GM12801 (cell line): Measurements from ENCODE around the gene DTX3.

ENCODE experiments used
- TF ChIP-seq, protein P1 (sequence below): IDR thresholded peaks from one replicate; pipeline ENCODE4 v1.5.1; 2011; ENCODE audit warnings: control low read depth; ENCODE audit not compliant: insufficient read length; ENCODE audit errors: extremely low read depth

The DTX3 gene, protein sequence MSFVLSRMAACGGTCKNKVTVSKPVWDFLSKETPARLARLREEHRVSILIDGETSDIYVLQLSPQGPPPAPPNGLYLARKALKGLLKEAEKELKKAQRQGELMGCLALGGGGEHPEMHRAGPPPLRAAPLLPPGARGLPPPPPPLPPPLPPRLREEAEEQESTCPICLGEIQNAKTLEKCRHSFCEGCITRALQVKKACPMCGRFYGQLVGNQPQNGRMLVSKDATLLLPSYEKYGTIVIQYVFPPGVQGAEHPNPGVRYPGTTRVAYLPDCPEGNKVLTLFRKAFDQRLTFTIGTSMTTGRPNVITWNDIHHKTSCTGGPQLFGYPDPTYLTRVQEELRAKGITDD

DNA sequence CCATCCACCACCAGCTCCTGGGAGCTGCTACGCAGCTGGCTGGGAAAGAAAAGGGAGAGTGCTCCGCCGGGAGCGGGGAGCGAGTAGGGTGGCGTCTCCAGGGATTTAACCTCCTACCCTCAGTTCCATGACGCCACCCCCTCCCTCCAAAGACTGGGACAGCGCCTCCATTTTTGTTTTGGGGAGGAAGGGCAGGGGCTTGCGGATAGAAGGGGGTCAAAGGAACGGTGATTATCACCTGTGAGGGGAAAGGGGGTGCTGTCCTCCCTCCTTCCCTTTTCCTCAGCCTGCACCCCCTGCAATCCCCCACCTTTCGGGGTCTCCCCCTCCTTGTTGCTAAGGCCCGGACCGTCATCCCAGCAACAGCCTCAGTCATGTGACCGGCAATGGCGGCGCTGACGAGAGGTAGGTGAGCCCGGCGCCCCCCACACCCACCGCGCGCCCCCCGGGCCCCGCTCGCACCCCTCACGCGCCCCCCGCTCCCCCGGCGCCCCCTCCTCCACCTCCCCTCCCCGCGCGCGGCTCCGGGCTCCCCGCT is at the start of gene DTX3:
TSS of gene DTX3 (plus strand) at position 371 of the 538 bp plus-strand sequence. CDS start 1,694 bp downstream, outside the sequence.
- TF ChIP-seq, protein P1, sequence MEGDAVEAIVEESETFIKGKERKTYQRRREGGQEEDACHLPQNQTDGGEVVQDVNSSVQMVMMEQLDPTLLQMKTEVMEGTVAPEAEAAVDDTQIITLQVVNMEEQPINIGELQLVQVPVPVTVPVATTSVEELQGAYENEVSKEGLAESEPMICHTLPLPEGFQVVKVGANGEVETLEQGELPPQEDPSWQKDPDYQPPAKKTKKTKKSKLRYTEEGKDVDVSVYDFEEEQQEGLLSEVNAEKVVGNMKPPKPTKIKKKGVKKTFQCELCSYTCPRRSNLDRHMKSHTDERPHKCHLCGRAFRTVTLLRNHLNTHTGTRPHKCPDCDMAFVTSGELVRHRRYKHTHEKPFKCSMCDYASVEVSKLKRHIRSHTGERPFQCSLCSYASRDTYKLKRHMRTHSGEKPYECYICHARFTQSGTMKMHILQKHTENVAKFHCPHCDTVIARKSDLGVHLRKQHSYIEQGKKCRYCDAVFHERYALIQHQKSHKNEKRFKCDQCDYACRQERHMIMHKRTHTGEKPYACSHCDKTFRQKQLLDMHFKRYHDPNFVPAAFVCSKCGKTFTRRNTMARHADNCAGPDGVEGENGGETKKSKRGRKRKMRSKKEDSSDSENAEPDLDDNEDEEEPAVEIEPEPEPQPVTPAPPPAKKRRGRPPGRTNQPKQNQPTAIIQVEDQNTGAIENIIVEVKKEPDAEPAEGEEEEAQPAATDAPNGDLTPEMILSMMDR = no peak

DNA sequence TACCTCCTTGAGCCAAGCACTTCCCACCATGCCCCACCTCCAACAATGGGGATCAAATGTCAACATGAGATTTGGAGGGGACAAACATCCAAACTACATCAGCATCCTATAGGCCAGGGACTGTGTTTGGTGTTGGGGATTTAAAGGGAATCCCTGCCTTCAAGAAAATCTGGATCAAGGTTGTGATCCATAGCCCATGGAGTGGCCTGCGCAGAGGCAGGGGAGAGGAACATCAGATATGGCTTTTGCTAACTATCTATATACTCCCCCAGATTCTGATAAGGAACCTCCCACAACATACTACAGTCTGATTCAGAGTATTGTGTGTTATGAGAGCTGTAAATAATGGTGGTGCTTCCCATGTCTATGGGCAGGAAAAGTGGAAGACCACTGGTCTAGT is 49.7 kb upstream of the DTX3 start:
- TF ChIP-seq, protein P1 = no peak

DNA sequence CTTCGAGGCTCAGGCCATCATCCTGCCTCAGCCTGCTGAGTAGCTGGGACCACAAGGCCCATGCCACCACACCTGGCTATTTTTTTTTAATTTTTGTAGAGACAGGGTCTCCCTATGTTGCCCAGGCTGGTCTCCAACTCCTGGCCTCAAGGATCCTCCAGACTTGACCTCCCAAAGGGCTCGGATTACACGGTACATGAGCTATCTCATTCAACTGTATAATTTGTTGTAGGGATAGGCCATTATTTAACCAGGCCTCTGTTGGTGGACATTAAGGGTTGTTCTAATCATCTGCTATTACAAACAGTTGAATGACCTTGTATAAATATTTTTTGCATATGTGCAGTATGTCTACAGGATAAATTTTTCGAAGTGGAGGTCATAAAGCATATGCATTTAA is 45.8 kb upstream of the DTX3 start:
- TF ChIP-seq, protein P1 = no peak

DNA sequence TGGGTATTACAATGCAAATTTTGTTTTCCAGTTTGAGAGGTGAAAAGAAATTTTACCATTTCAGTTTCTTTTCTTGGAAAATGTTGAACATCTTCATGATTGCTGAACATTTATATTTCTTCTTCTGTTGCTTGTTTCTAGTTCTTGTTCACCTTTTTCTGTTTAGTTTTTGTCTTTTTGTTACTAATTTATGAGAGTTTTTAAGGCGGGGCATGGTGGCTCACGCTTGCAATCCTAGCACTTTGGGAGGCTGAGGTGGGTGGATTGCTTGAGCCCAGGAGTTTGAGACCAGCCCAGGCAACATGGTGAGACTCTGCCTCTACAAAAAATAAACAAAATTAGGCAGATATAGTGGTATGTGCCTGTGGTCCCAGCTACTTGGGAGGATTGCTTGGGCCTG is 44.1 kb upstream of the DTX3 start:
- TF ChIP-seq, protein P1 = no peak

DNA sequence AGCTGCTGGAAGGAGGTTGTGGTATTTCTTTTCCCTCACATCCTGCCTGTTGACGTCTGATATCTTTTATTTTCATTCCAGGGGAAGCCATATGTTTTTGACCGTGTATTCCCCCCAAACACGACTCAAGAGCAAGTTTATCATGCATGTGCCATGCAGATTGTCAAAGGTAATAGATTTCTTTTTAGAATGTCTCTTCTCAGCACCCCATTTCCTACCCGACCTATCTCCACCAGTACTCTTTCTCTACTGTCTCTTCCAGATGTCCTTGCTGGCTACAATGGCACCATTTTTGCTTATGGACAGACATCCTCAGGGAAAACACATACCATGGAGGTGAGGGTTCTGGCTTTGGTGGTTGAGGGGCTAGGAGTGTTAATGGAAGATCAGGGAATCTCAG is 41.3 kb upstream of the DTX3 start:
- TF ChIP-seq, protein P1 = no peak

DNA sequence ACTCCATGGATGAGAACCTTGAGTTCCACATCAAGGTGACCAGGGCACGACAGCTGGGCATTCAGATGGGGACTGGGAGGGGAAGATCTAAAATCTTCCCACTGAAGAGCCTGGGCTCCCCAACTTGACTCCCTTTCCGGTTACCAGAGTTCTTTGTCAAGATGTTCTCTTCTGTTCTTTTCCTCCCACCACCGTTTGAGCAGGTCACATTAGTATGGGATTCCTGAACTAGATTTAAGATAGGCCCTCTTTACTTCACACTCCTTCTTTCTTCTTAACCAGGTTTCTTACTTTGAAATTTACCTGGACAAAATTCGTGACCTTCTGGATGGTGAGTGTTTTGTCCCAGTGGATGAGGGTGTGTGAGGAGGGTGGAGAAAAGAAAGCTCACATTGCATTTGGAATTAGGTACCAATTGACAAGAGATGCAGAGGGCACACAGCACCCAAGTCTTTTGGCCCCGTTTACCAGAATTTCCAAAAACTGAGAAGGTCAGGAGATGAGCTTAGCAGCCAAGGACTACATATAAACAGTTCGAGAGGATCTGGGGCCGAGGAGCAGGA is 40.4 kb upstream of the DTX3 start:
- TF ChIP-seq, protein P1 = no peak

DNA sequence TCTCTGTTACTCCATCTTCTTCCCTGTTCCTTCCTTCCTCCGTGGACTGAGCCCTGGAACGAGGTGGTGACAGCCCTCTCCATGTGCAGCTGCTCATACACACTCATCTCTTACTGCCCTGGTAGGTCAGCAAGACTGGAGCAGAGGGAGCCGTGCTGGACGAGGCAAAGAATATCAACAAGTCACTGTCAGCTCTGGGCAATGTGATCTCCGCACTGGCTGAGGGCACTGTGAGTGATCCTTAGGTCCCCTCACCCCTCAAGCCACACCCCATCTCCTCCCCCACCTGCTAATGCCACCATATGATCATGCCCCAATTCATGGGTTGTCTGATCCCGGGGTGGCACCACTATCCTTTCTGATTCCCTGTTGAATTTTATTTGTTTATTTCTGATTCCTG is 35.8 kb upstream of the DTX3 start:
- TF ChIP-seq, protein P1 = no peak
